GM12878 (cell line): ENCODE results near the gene GGPS1. TPM values are rescaled to one million over a fixed set of nuclear protein-coding genes. Genes with fewer than 3 reads are reported as not detected.

Experiments
- REST ChIP-seq: IDR thresholded peaks from 2 replicates; pipeline ENCODE4 v1.6.1; 2012; ENCODE audit warnings: mild to moderate bottlenecking, low read depth, low read length
- RUNX3 ChIP-seq: IDR thresholded peaks from 2 replicates; pipeline ENCODE4 v1.6.1; 2012; ENCODE audit warnings: low read length, inconsistent platforms
- polyA plus RNA-seq, 11 experiments: library from polyadenylated mRNA; depleted of rRNA in 4 of 11; unstranded in 6 of 11; stranded (reverse) in 5 of 11; fragments of >200 nt; fragmentation: Nextera tagmentation in 4 of 11; fragmentation: Illumina TruSeq in 1 of 11; extraction: Ambion mirVana in 4 of 11; extraction: Trizol in 1 of 11; gene quantifications; 1 replicate in 1 of 11; 2 replicates in 10 of 11; pipeline versions ENCODE4 v1.2.1 to v1.2.3, GENCODE V29; 2011 to 2016; ENCODE audit warnings: inconsistent platforms in 2 of 11, missing spikeins in 2 of 11, low read depth in 1 of 11
- total RNA-seq, 4 experiments: library from RNA; depleted of rRNA in 3 of 4; stranded (reverse); fragments of >200 nt in 3 of 4; fragmentation: Illumina TruSeq in 1 of 4; extraction: Trizol in 1 of 4; gene quantifications; 2 replicates each; pipeline versions ENCODE4 v1.2.1 to v1.2.3, GENCODE V29; 2013 to 2021
- TF ChIP-seq, protein P1 (sequence below): IDR thresholded peaks from 2 replicates; pipeline ENCODE4 v1.6.1; 2012; ENCODE audit warnings: improper control_type of control experiment, low read depth, low read length; ENCODE audit not compliant: insufficient replicate concordance

The GGPS1 gene
- total and polyA plus RNA-seq, 10 of the 15 experiments (the other 5 are each of a cell fraction or from before 2014, with no cell fraction given), result 15.1 to 36.0 (median 25.3) TPM

DNA sequence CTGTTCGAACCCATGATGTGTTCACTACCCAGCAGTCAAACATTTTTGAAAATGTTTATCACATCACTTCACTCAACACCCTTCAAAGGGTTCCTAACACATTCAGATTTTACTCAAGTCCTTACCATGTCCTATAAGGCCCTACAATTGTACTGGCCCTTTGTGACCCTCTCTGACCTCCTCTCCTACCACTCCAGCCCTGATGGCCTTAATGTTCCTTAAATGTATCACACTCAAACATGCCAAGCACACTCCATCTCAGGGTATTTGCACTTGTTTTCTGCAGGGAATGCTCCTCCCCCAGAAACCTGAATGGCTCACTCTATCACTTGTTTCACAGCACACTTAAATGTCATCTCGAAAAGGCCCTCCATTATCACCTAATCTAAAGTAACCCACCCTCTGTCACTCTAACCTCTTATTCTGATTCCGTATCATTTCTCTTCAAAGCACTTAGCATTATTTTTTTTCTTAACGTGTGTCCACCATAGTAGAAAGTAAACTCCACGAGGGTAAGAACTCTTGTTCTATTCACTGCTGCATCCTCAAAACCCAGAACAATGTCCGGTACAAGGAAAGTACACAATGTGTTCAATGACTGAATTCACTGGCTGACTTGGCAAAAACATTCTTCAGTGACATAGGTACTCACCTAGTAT, 7.7 kb upstream of the GGPS1 start (continued):
- no peak for TF ChIP-seq REST
- TF ChIP-seq RUNX3, result no peak
- TF ChIP-seq, protein P1, sequence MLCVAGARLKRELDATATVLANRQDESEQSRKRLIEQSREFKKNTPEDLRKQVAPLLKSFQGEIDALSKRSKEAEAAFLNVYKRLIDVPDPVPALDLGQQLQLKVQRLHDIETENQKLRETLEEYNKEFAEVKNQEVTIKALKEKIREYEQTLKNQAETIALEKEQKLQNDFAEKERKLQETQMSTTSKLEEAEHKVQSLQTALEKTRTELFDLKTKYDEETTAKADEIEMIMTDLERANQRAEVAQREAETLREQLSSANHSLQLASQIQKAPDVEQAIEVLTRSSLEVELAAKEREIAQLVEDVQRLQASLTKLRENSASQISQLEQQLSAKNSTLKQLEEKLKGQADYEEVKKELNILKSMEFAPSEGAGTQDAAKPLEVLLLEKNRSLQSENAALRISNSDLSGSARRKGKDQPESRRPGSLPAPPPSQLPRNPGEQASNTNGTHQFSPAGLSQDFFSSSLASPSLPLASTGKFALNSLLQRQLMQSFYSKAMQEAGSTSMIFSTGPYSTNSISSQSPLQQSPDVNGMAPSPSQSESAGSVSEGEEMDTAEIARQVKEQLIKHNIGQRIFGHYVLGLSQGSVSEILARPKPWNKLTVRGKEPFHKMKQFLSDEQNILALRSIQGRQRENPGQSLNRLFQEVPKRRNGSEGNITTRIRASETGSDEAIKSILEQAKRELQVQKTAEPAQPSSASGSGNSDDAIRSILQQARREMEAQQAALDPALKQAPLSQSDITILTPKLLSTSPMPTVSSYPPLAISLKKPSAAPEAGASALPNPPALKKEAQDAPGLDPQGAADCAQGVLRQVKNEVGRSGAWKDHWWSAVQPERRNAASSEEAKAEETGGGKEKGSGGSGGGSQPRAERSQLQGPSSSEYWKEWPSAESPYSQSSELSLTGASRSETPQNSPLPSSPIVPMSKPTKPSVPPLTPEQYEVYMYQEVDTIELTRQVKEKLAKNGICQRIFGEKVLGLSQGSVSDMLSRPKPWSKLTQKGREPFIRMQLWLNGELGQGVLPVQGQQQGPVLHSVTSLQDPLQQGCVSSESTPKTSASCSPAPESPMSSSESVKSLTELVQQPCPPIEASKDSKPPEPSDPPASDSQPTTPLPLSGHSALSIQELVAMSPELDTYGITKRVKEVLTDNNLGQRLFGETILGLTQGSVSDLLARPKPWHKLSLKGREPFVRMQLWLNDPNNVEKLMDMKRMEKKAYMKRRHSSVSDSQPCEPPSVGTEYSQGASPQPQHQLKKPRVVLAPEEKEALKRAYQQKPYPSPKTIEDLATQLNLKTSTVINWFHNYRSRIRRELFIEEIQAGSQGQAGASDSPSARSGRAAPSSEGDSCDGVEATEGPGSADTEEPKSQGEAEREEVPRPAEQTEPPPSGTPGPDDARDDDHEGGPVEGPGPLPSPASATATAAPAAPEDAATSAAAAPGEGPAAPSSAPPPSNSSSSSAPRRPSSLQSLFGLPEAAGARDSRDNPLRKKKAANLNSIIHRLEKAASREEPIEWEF, result no peak
